ENCODE results near the gene FOXI3. TPM values are rescaled to one million over a fixed set of nuclear protein-coding genes. Genes with fewer than 3 reads are reported as not detected.

The FOXI3 gene
- total RNA-seq, 1 experiment from 2014 or later: 19.2 TPM

- Histone ChIP-seq H3K23me2 (ENCODE audit: insufficient read length, low read depth, low read length, poor library complexity, severe bottlenecking) (no peaks in the 10 kb centered on the region), H2BK5ac (ENCODE audit: insufficient read length, low read length) (no peak overlapping the region), H2BK120ac (ENCODE audit: low read depth, low read length, poor library complexity, severe bottlenecking) (no peak overlapping the region), H3K18ac (ENCODE audit: insufficient read length, low read depth, low read length) (no peak overlapping the region), H3K27me3 (ENCODE audit: insufficient read depth, low read length) (no peaks in the 10 kb centered on the region), H3K79me2 (ENCODE audit: insufficient read depth, low read length) (no peaks in the 10 kb centered on the region), H3K9me3 (ENCODE audit: control insufficient read depth, low read depth, low read length) (no peaks in the 10 kb centered on the region), H2BK15ac (ENCODE audit: low read depth, low read length) (no peak overlapping the region), H4K8ac (replicated peaks; ENCODE audit: insufficient read length, low read depth, low read length) (no peak overlapping the region), H2BK12ac (ENCODE audit: insufficient read length, low read depth, low read length) (no peak overlapping the region), H3K9ac (ENCODE audit: extremely low read depth, insufficient read length, low read length) (no peak overlapping the region), H3K4me1 (ENCODE audit: insufficient read depth, low read length) (no peaks in the 10 kb centered on the region), H3K4me2 (ENCODE audit: insufficient read depth, insufficient read length, low read length) (no peak overlapping the region), H3K14ac (ENCODE audit: insufficient read depth, low read length) (no peak overlapping the region), H3K23ac (ENCODE audit: insufficient read length, low read depth, low read length) (no peak overlapping the region), H4K20me1 (ENCODE audit: control insufficient read depth, insufficient read depth, insufficient read length) (no peaks in the 10 kb centered on the region), H4K5ac (ENCODE audit: insufficient read length, low read depth, low read length) (no peak overlapping the region), H2AFZ (ENCODE audit: low read length) (no peak overlapping the region), H4K91ac (ENCODE audit: insufficient read length, low read depth, low read length) (no peak overlapping the region), H2AK5ac (ENCODE audit: insufficient read length, low read length) (no peak overlapping the region), H3T11ph (ENCODE audit: low read length) (no peak overlapping the region), H3K27ac (ENCODE audit: insufficient read length, low read depth, low read length) (no peak overlapping the region), H3K79me1 (ENCODE audit: insufficient read depth, low read depth, low read length, poor library complexity, severe bottlenecking) (no peaks in the 10 kb centered on the region), H2BK20ac (ENCODE audit: low read depth, low read length, poor library complexity, severe bottlenecking) (no peak overlapping the region), H3K4ac (ENCODE audit: low read depth, low read length) (no peak overlapping the region), H3K56ac (ENCODE audit: insufficient read length, low read depth, low read length) (no peak overlapping the region)
- H3K27ac Mint-ChIP-seq: no peak overlapping the region
- no peaks in the 10 kb centered on the region for H3K27me3 Mint-ChIP-seq (ENCODE audit: low read depth)
- H3K36me3 Mint-ChIP-seq (ENCODE audit: insufficient read depth in 1 of 3, low read depth in 3 of 3): no peaks in the 10 kb centered on the region
- H3K4me1 Mint-ChIP-seq: peaks cover 17 to 18% of the 10 kb centered on the region in 2 experiments
- no peak overlapping the region for H3K4me3 Mint-ChIP-seq
- no CpG with 5 or more reads among the region's 5 CpGs for WGBS (ENCODE audit: extremely low coverage, insufficient read length, low lambda C conversion rate)
- H3K9me3 Mint-ChIP-seq: no peaks in the 10 kb centered on the region
- TF ChIP-seq, protein P1, sequence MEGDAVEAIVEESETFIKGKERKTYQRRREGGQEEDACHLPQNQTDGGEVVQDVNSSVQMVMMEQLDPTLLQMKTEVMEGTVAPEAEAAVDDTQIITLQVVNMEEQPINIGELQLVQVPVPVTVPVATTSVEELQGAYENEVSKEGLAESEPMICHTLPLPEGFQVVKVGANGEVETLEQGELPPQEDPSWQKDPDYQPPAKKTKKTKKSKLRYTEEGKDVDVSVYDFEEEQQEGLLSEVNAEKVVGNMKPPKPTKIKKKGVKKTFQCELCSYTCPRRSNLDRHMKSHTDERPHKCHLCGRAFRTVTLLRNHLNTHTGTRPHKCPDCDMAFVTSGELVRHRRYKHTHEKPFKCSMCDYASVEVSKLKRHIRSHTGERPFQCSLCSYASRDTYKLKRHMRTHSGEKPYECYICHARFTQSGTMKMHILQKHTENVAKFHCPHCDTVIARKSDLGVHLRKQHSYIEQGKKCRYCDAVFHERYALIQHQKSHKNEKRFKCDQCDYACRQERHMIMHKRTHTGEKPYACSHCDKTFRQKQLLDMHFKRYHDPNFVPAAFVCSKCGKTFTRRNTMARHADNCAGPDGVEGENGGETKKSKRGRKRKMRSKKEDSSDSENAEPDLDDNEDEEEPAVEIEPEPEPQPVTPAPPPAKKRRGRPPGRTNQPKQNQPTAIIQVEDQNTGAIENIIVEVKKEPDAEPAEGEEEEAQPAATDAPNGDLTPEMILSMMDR (conservative IDR thresholded peaks at IDR 0.05): no peak
- DNase-seq: no peak
Measured at GRCh38 chr2:88464153-88464552, 11.7 kb upstream of the FOXI3 start.

All from H9 (cell line).